ENCODE results near the gene FBXW4.

GRCh38 chr10:101732096-101732495 lies 37.1 kb upstream of the FBXW4 start:
- TF ChIP-seq EP300 (IDR thresholded peaks at IDR 0.05; ENCODE audit: borderline replicate concordance in 1 of 2, low read depth in 2 of 2, low read length in 2 of 2), result no peak
- TF ChIP-seq TAF1 (IDR thresholded peaks at IDR 0.05; ENCODE audit: low read depth, low read length), result no peak

Data from H1 (cell line).